Esophagus squamous epithelium (tissue), 5 donors: ENCODE data around the gene TUBB2B. TPM values are rescaled to one million over a fixed set of nuclear protein-coding genes. Genes with fewer than 3 reads are reported as not detected.

Source experiments
- DNase-seq: peaks from one replicate; lab custom pipeline; 2025; lab: John Stamatoyannopoulos, UW
- H3K27ac ChIP-seq, 4 donors: fragments of 200-600 bp; sonication (generic); one replicate each; pipeline ENCODE4 v1.5.1; 2016 to 2019; ENCODE audit warnings: mild to moderate bottlenecking in 1 of 4
- H3K27me3 ChIP-seq, 4 donors: fragments of 200-600 bp; sonication (generic); 1 replicate in 3 of 4; 2 replicates in 1 of 4; pipeline versions ENCODE4 v1.5.1 to v1.6.0; 2017 to 2021; ENCODE audit warnings: antibody characterized with exemption in 1 of 4
- H3K36me3 ChIP-seq, 3 donors: fragments of 200-600 bp; sonication (generic); one replicate each; pipeline ENCODE4 v1.5.1; 2016 to 2019
- H3K4me1 ChIP-seq, 3 donors: fragments of 200-600 bp; sonication (generic); one replicate each; pipeline ENCODE4 v1.5.1; 2017 to 2019
- H3K4me3 ChIP-seq, 4 donors: fragments of 200-600 bp; sonication (generic); 1 replicate in 3 of 4; 2 replicates in 1 of 4; pipeline ENCODE4 v1.5.1; 2016 to 2019; ENCODE audit warnings: mild to moderate bottlenecking in 2 of 4, moderate library complexity in 1 of 4
- H3K9me3 ChIP-seq, 3 donors: fragments of 200-600 bp; sonication (generic); one replicate each; pipeline ENCODE4 v1.5.1; 2016 to 2019
- CTCF ChIP-seq, 6 experiments: fragments of 450-650 bp in 4 of 6; fragments of 200-600 bp in 2 of 6; sonication (generic) in 2 of 6; IDR thresholded peaks; one replicate each; pipeline ENCODE4 v1.5.1; 2016 to 2019; ENCODE audit warnings: antibody characterized with exemption in 6 of 6, mild to moderate bottlenecking in 4 of 6, moderate library complexity in 4 of 6
- POLR2A ChIP-seq, 4 donors: fragments of 450-650 bp; IDR thresholded peaks; one replicate each; pipeline ENCODE4 v1.6.1; 2017; ENCODE audit warnings: antibody characterized with exemption in 4 of 4, mild to moderate bottlenecking in 4 of 4, moderate library complexity in 3 of 4
- WGBS, 2 donors: methylation state at CpG; one replicate each; pipeline ENCODE4 v1.1.5; 2018; 5-methylcytosine and 5-hydroxymethylcytosine counted together
- intact Hi-C: fragments of 100-400 bp; cut with DNase I; formaldehyde crosslinking; loops from one replicate; pipeline ENCODE4 v1.15.0; 2022
- total RNA-seq, 4 donors: library from RNA; depleted of rRNA; stranded (reverse); fragments of >200 nt; gene quantifications; one replicate each; pipeline ENCODE4 v1.1.0, GENCODE V29; 2016
- donor health status: DM: yes; HTN: yes; CAD: no.

TUBB2B gene
- total RNA-seq, 4 donors from 2014 or later, result 1.6 to 5.0 (median 3.2) TPM

DNA sequence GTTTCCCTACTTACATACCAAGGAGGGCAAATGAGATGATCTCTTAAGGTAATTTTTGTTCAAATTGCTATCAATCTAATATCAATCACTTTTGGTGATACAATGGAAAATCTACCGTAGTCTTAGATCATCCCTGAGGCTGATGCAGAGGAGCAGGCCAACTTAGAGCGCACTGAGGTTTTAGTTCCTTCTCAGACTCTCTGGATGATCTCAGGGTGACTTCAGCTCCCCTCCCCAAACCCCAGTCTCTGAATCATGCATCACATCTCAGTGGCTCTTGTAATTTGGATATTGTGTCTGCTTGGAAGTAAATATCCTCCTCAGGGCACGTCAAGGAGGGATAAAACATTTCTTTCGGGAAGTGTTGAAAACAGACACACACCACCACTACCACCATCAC, 5.9 kb downstream of the TUBB2B start:
- Histone ChIP-seq H3K36me3 (no peaks in the 10 kb centered on the region), H3K9me3 (no peaks in the 10 kb centered on the region), H3K4me3 (no peak overlapping the region), H3K4me1 (peaks cover 1 to 3% (median 2%) of the 10 kb centered on the region in 3 donors), H3K27me3 (peaks cover 0 to 24% (median 2%) of the 10 kb centered on the region in 4 donors), H3K27ac (no peak overlapping the region)
- WGBS, 2 donors, result 90 to 96% methylated on average over 4 of the region's 4 CpGs
- DNase-seq, result no peak
- TF ChIP-seq CTCF (IDR thresholded peaks at IDR 0.05), result no peak
- no peak for TF ChIP-seq POLR2A (IDR thresholded peaks at IDR 0.05)
- intact Hi-C loops, result no loop called here

DNA sequence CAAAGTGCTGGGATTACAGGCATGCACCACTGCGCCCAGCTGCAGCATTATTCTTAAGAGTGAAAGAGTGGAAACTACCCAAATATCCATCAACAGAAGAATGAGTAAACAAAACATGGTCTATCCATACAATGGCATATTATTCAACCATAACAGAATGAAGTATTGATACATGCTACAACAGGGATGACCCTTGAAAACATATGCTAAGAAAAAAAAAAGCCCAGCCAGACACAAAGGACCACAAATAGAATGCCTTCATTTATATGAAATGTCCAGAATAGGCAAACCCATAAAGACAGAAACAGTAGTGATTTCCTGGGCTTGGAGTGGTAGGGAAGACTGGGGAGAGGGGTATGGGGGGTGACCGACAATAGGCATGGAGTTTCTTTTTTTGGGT, 7.1 kb downstream of the TUBB2B start:
- no peaks in the 10 kb centered on the region for H3K4me1 ChIP-seq
- intact Hi-C loops, result no loop called here
- H3K36me3 ChIP-seq, result no peaks in the 10 kb centered on the region
- 73 to 89% methylated on average over 2 of the region's 2 CpGs for WGBS, 2 donors
- no peak for TF ChIP-seq CTCF (IDR thresholded peaks at IDR 0.05)
- TF ChIP-seq POLR2A (IDR thresholded peaks at IDR 0.05), result no peak
- no peak overlapping the region for H3K27ac ChIP-seq
- H3K4me3 ChIP-seq, result no peak overlapping the region
- no peaks in the 10 kb centered on the region for H3K9me3 ChIP-seq
- H3K27me3 ChIP-seq, result peaks cover 0 to 14% (median 0%) of the 10 kb centered on the region in 4 donors
- no peak for DNase-seq

- intact Hi-C loops, result no loop called here
- no peak overlapping the region for H3K4me3 ChIP-seq
- H3K9me3 ChIP-seq, result no peaks in the 10 kb centered on the region
- peaks cover 0 to 10% (median 0%) of the 10 kb centered on the region in 4 donors for H3K27me3 ChIP-seq
- H3K27ac ChIP-seq, result no peak overlapping the region
- DNase-seq, result no peak
- no peaks in the 10 kb centered on the region for H3K4me1 ChIP-seq
- TF ChIP-seq POLR2A (IDR thresholded peaks at IDR 0.05) (no peak), CTCF (IDR thresholded peaks at IDR 0.05) (no peak)
- H3K36me3 ChIP-seq, result no peaks in the 10 kb centered on the region
- WGBS, 2 donors, result 90 to 92% methylated on average over 10 of the region's 10 CpGs
Measured at GRCh38 chr6:3218266-3218665, 9.2 kb downstream of the TUBB2B start.

DNA sequence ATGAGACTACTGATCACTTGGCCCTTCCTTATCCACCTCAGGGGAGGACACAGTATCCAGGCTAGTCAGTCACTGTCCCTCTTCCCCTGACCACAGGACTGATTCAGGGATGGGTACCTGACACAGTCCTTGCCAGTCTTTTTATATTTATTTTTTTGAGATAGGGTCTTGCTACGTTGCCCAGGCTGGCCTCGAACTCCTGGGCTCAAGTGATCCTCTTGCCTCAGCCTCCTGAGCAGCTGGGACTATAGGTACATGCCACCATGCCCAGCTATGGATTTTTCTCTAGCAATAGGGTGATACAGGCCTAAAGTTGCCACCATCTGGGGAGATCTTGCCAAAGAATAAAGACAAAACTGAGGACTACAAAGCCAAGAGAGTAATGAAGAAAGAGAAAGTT, 10.2 kb downstream of the TUBB2B start:
- intact Hi-C loops, result no loop called here
- TF ChIP-seq CTCF (IDR thresholded peaks at IDR 0.05) (no peak), POLR2A (IDR thresholded peaks at IDR 0.05) (no peak)
- Histone ChIP-seq H3K27ac (no peak overlapping the region), H3K27me3 (peaks cover 0 to 10% (median 0%) of the 10 kb centered on the region in 4 donors), H3K9me3 (no peaks in the 10 kb centered on the region), H3K4me1 (no peaks in the 10 kb centered on the region), H3K4me3 (no peak overlapping the region), H3K36me3 (no peaks in the 10 kb centered on the region)
- no peak for DNase-seq
- 78 to 83% methylated on average over 2 of the region's 2 CpGs for WGBS, 2 donors

GRCh38 chr6:3214898-3215297, 12.6 kb downstream of the TUBB2B start:
- H3K27me3 ChIP-seq, result peaks cover 0 to 7% (median 0%) of the 10 kb centered on the region in 4 donors
- WGBS, 2 donors, result 51 to 55% methylated on average over 3 of the region's 3 CpGs
- no peaks in the 10 kb centered on the region for H3K36me3 ChIP-seq
- no peaks in the 10 kb centered on the region for H3K4me1 ChIP-seq
- TF ChIP-seq POLR2A (IDR thresholded peaks at IDR 0.05) (no peak), CTCF (IDR thresholded peaks at IDR 0.05) (no peak)
- H3K9me3 ChIP-seq, result no peaks in the 10 kb centered on the region
- intact Hi-C loops, result no loop called here
- H3K27ac ChIP-seq, result no peak overlapping the region
- H3K4me3 ChIP-seq, result no peak overlapping the region
- no peak for DNase-seq
